ENCODE data around the gene ZNF398. TPM values are rescaled to one million over a fixed set of nuclear protein-coding genes. Genes with fewer than 3 reads are reported as not detected.

ZNF398 gene
- total RNA-seq, 1 donor from 2014 or later = 19.5 TPM

DNA sequence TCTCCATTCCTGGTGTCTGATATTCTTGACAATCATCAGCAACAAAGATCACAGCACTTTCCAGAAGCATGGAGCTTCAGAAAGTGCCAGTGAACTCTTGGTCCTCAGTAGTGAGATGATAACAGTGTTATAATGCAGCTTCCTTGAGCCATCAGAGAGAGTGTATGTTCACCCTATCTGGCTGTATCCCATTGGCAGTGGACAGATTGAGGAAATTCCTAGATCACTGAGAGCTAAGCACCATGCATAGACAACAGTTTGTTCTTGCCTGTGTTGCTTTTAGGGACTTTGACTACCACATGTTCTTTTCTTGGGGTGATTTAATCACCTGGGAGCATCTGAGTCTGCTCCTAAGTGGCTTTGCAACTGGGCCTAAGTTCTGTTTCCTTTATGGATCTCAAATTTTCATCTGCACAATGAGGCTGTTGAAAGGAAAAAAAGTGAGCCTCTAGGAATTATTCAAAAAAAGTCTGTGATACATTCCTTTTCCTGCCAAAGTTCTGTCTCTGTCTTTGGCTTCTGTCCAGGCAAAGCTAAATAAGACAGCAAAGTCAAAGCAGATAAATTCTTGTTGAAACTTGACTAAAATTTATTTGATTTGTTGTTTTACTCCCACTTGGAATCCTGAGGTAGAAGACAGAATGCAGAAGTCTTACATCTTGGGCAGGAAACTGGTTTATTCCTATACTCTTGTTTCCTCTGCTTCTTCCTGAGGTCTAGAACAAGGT is 33.6 kb downstream of the ZNF398 start:
- no peaks in the 10 kb centered on the region for H3K27me3 Mint-ChIP-seq
- no peak for TF ChIP-seq CTCF (conservative IDR thresholded peaks at IDR 0.05)
- H3K36me3 Mint-ChIP-seq = peaks cover 29% of the 10 kb centered on the region
- H3K27ac Mint-ChIP-seq = no peak overlapping the region
- no peaks in the 10 kb centered on the region for H3K4me1 Mint-ChIP-seq (ENCODE audit: unreplicated experiment)
- no peaks in the 10 kb centered on the region for H3K9me3 Mint-ChIP-seq
- no peak overlapping the region for H3K4me3 Mint-ChIP-seq
- DNase-seq (ENCODE audit: extremely low spot score, unreplicated experiment) = no peak

DNA sequence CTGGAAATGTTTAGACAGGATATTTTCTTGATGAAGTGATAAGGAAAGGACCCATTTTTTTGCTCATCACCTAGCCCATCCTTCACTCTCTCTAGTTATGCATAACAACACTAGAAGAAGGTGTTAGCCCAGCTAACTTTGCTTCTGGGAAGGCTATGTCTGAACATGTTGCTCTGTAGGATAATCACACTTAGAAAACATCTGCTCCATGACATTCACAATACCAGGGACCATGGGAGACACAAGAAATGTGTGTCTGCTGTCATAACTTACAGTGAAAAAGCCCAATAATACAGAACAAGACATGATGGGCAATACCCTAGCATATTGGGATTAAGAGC is 34.2 kb downstream of the ZNF398 start:
- H3K9me3 Mint-ChIP-seq = no peaks in the 10 kb centered on the region
- peaks cover 28% of the 10 kb centered on the region for H3K36me3 Mint-ChIP-seq
- DNase-seq (ENCODE audit: extremely low spot score, unreplicated experiment) = no peak
- H3K4me3 Mint-ChIP-seq = no peak overlapping the region
- no peaks in the 10 kb centered on the region for H3K4me1 Mint-ChIP-seq (ENCODE audit: unreplicated experiment)
- no peak overlapping the region for H3K27ac Mint-ChIP-seq
- TF ChIP-seq CTCF (conservative IDR thresholded peaks at IDR 0.05) = no peak
- H3K27me3 Mint-ChIP-seq = no peaks in the 10 kb centered on the region

DNA sequence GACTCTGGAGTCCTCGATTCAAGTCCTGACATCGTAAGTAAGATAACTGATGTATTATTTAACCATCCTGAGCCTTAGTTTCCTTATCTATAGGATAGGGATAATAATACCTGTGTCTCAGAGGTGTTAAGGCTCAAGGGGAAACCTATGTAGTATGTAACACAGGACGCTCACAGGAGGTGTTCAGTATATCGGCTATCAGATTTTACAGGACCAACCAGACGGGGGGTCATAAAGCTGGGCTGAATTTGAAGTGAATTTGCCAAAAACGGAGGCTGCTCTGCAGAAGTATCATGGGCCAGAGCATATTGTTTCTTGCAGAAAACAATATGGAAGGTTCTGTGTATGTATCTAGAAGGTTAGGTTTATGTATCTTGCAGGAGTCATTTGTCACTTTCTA is 37.0 kb downstream of the ZNF398 start:
- no peak for TF ChIP-seq CTCF (conservative IDR thresholded peaks at IDR 0.05)
- no peak overlapping the region for H3K4me3 Mint-ChIP-seq
- DNase-seq (ENCODE audit: extremely low spot score, unreplicated experiment) = no peak
- H3K36me3 Mint-ChIP-seq = peaks cover 9% of the 10 kb centered on the region
- H3K27ac Mint-ChIP-seq = no peak overlapping the region
- H3K27me3 Mint-ChIP-seq = peaks cover 2% of the 10 kb centered on the region
- H3K4me1 Mint-ChIP-seq (ENCODE audit: unreplicated experiment) = peaks cover 10% of the 10 kb centered on the region
- H3K9me3 Mint-ChIP-seq = no peaks in the 10 kb centered on the region

GRCh38 chr7:149188213-149188612 is 41.0 kb downstream of the ZNF398 start:
- DNase-seq (ENCODE audit: extremely low spot score, unreplicated experiment) = no peak
- no peak for TF ChIP-seq CTCF (conservative IDR thresholded peaks at IDR 0.05)
- no peaks in the 10 kb centered on the region for H3K36me3 Mint-ChIP-seq
- H3K4me3 Mint-ChIP-seq = no peak overlapping the region
- H3K27ac Mint-ChIP-seq = no peak overlapping the region
- no peaks in the 10 kb centered on the region for H3K9me3 Mint-ChIP-seq
- peaks cover 10% of the 10 kb centered on the region for H3K4me1 Mint-ChIP-seq (ENCODE audit: unreplicated experiment)
- H3K27me3 Mint-ChIP-seq = peaks cover 2% of the 10 kb centered on the region

- TF ChIP-seq CTCF (conservative IDR thresholded peaks at IDR 0.05) = no peak
- no peaks in the 10 kb centered on the region for H3K36me3 Mint-ChIP-seq
Observed at GRCh38 chr7:149188637-149189259, 41.5 kb downstream of the ZNF398 start.

More at GRCh38 chr7:149188637-149189259, 41.5 kb downstream of the ZNF398 start:
- Mint-ChIP-seq H3K4me3 (no peak overlapping the region), H3K9me3 (no peaks in the 10 kb centered on the region), H3K27me3 (peaks cover 2% of the 10 kb centered on the region), H3K4me1 (ENCODE audit: unreplicated experiment) (peaks cover 10% of the 10 kb centered on the region), H3K27ac (no peak overlapping the region)
- DNase-seq (ENCODE audit: extremely low spot score, unreplicated experiment) = no peak

All from type B pancreatic cell (in vitro differentiated cells).